GM23338 (cell line): ENCODE measurements around the gene SLIT1. TPM values are rescaled to one million over a fixed set of nuclear protein-coding genes. Genes with fewer than 3 reads are reported as not detected.

ENCODE experiments used
- ATAC-seq: fragments of 200-7000 bp; cut with Tn5 transposase; 3 replicates; pipeline ENCODE4 v1.9.1; 2020
- DNase-seq: peaks from one replicate; pipeline ENCODE4 v3.0.0-alpha.2; 2015; ENCODE audit warnings: low spot score
- H2AFZ ChIP-seq: fragments of 200-600 bp; sonication (generic); 2 replicates; pipeline ENCODE4 v1.8.0; 2016; ENCODE audit warnings: antibody characterized with exemption, mild to moderate bottlenecking, moderate library complexity
- H3F3A ChIP-seq: fragments of 200-600 bp; sonication (generic); replicated peaks from 2 replicates; pipeline ENCODE4 v1.8.0; 2017; ENCODE audit warnings: antibody characterized with exemption, mixed run types, low read depth
- H3K27ac ChIP-seq: fragments of 200-600 bp; sonication (generic); 2 replicates; pipeline ENCODE4 v1.6.1; 2016; ENCODE audit warnings: low read depth
- H3K27me3 ChIP-seq: fragments of 200-600 bp; sonication (generic); 2 replicates; pipeline ENCODE4 v1.8.0; 2016; ENCODE audit warnings: mild to moderate bottlenecking, mixed run types, moderate library complexity; ENCODE audit not compliant: insufficient read depth
- H3K36me3 ChIP-seq: fragments of 200-600 bp; sonication (generic); 2 replicates; pipeline ENCODE4 v1.8.0; 2016; ENCODE audit warnings: mild to moderate bottlenecking; ENCODE audit not compliant: insufficient read depth
- H3K4me1 ChIP-seq: fragments of 200-600 bp; sonication (generic); 2 replicates; pipeline ENCODE4 v1.8.0; 2016; ENCODE audit warnings: mild to moderate bottlenecking, moderate library complexity; ENCODE audit not compliant: insufficient read depth
- H3K4me2 ChIP-seq: fragments of 200-600 bp; sonication (generic); 2 replicates; pipeline ENCODE4 v1.7.1; 2017; ENCODE audit warnings: mixed run types
- H3K4me3 ChIP-seq: fragments of 200-600 bp; sonication (generic); 2 replicates; pipeline ENCODE4 v1.6.1; 2016; ENCODE audit warnings: mixed run types
- H3K79me2 ChIP-seq: fragments of 200-600 bp; sonication (generic); replicated peaks from 2 replicates; pipeline ENCODE4 v1.8.0; 2017; ENCODE audit warnings: mild to moderate bottlenecking; ENCODE audit not compliant: insufficient read depth
- H3K9me2 ChIP-seq: fragments of 200-600 bp; sonication (generic); 2 replicates; pipeline ENCODE4 v1.8.0; 2017; ENCODE audit not compliant: insufficient read depth
- H4K20me1 ChIP-seq: fragments of 200-600 bp; sonication (generic); replicated peaks from 2 replicates; pipeline ENCODE4 v1.8.0; 2017; ENCODE audit warnings: mild to moderate bottlenecking; ENCODE audit not compliant: insufficient read depth
- H3K27ac Mint-ChIP-seq: 2 replicates; pipeline ENCODE4 v1.8.0; 2020; ENCODE audit warnings: inconsistent platforms, mild to moderate bottlenecking, moderate library complexity, mixed read lengths
- H3K27me3 Mint-ChIP-seq: 3 replicates; pipeline ENCODE4 v1.8.0; 2022; ENCODE audit warnings: low read depth, mild to moderate bottlenecking, moderate library complexity, mixed read lengths, inconsistent platforms; ENCODE audit not compliant: insufficient read depth, poor library complexity
- H3K36me3 Mint-ChIP-seq: 3 replicates; pipeline ENCODE4 v1.8.0; 2021; ENCODE audit warnings: low read depth, mild to moderate bottlenecking, inconsistent platforms, moderate library complexity, mixed read lengths
- H3K4me1 Mint-ChIP-seq: 3 replicates; pipeline ENCODE4 v1.8.0; 2020; ENCODE audit warnings: mild to moderate bottlenecking, inconsistent platforms, mixed read lengths
- H3K4me3 Mint-ChIP-seq: 3 replicates; pipeline ENCODE4 v1.8.0; 2021; ENCODE audit warnings: moderate library complexity, mild to moderate bottlenecking, inconsistent platforms, mixed read lengths
- H3K9me3 Mint-ChIP-seq: 3 replicates; pipeline ENCODE4 v1.8.0; 2020; ENCODE audit warnings: moderate library complexity, mild to moderate bottlenecking, inconsistent platforms, mixed read lengths
- ETS1 ChIP-seq: IDR thresholded peaks from 2 replicates; pipeline ENCODE4 v1.6.1; 2016; ENCODE audit warnings: antibody characterized with exemption
- EZH2phosphoT487 ChIP-seq: fragments of 200-600 bp; sonication (generic); IDR thresholded peaks from one replicate; pipeline ENCODE4 v1.8.1; 2018; ENCODE audit warnings: antibody characterized with exemption; ENCODE audit not compliant: unreplicated experiment
- JUNB ChIP-seq: IDR thresholded peaks from one replicate; pipeline ENCODE4 v1.6.1; 2016; ENCODE audit warnings: antibody characterized with exemption; ENCODE audit not compliant: unreplicated experiment
- NANOG ChIP-seq: IDR thresholded peaks from 2 replicates; pipeline ENCODE4 v1.6.1; 2016; ENCODE audit warnings: antibody characterized with exemption, borderline replicate concordance
- POLR2AphosphoS5 ChIP-seq: IDR thresholded peaks from 2 replicates; pipeline ENCODE4 v1.6.1; 2016; ENCODE audit warnings: antibody characterized with exemption, low read depth
- STAT1 ChIP-seq: IDR thresholded peaks from one replicate; pipeline ENCODE4 v1.6.1; 2016; ENCODE audit warnings: antibody characterized with exemption; ENCODE audit not compliant: unreplicated experiment
- ZNF331 ChIP-seq: fragments of 250-450 bp; sonication (Bioruptor Pico); IDR thresholded peaks from 2 replicates; pipeline ENCODE4 v1.5.0; 2020; ENCODE audit warnings: low read depth, mild to moderate bottlenecking, moderate library complexity
- polyA plus RNA-seq: library from polyadenylated mRNA; unstranded; fragments of >200 nt; fragmentation: Nextera tagmentation; extraction: Ambion mirVana; gene quantifications from 2 replicates; pipeline ENCODE4 v1.2.1, GENCODE V29; 2016
- total RNA-seq: library from RNA; depleted of rRNA; stranded (reverse); fragments of >200 nt; shearing (Covaris generic); gene quantifications from 2 replicates; pipeline ENCODE4 v1.2.3, GENCODE V29; 2014
- TF ChIP-seq, protein P1 (sequence below), 2 experiments: fragments of 200-600 bp in 1 of 2; sonication (generic) in 1 of 2; conservative IDR thresholded peaks; 2 replicates each; pipeline versions ENCODE4 v1.5.1 to v1.6.1; 2016 to 2017; ENCODE audit warnings: antibody characterized with exemption in 2 of 2, low read depth in 2 of 2, mild to moderate bottlenecking in 2 of 2, moderate library complexity in 1 of 2

The SLIT1 gene
- total and polyA plus RNA-seq, 2 experiments from 2014 or later, result 0.76 to 1.7 TPM

DNA sequence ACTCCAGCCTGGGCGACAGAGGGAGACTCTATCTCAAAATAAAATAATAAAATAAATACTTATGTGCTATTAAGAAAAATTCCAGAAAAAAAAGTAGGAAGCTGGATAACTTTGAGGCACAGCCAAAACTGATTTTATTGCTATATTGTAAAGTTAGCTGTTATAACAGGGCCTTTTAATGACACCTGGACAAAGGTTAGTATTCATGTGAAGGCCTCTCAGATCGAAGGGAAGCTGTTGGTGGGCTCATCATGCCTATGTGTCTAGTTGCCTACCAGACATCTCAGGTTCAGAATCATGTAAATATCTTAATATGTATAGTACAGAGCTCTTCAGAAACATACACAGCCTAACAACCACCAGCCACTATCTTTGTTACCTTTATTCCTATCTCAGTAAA is 210.6 kb downstream of the SLIT1 start:
- Mint-ChIP-seq H3K27ac (no peak overlapping the region), H3K4me1 (no peaks in the 10 kb centered on the region), H3K4me3 (no peak overlapping the region), H3K36me3 (no peaks in the 10 kb centered on the region), H3K9me3 (no peaks in the 10 kb centered on the region), H3K27me3 (no peaks in the 10 kb centered on the region)
- ATAC-seq (no peak), DNase-seq (no peak)
- Histone ChIP-seq H3K27me3 (no peaks in the 10 kb centered on the region), H3K9me2 (no peaks in the 10 kb centered on the region), H3K36me3 (no peaks in the 10 kb centered on the region), H2AFZ (no peak overlapping the region), H3K79me2 (no peaks in the 10 kb centered on the region), H3K4me1 (no peaks in the 10 kb centered on the region), H3K4me3 (no peak overlapping the region), H3F3A (no peaks in the 10 kb centered on the region), H3K27ac (no peak overlapping the region), H3K4me2 (no peak overlapping the region), H4K20me1 (no peaks in the 10 kb centered on the region)
- TF ChIP-seq POLR2AphosphoS5, result no peak

DNA sequence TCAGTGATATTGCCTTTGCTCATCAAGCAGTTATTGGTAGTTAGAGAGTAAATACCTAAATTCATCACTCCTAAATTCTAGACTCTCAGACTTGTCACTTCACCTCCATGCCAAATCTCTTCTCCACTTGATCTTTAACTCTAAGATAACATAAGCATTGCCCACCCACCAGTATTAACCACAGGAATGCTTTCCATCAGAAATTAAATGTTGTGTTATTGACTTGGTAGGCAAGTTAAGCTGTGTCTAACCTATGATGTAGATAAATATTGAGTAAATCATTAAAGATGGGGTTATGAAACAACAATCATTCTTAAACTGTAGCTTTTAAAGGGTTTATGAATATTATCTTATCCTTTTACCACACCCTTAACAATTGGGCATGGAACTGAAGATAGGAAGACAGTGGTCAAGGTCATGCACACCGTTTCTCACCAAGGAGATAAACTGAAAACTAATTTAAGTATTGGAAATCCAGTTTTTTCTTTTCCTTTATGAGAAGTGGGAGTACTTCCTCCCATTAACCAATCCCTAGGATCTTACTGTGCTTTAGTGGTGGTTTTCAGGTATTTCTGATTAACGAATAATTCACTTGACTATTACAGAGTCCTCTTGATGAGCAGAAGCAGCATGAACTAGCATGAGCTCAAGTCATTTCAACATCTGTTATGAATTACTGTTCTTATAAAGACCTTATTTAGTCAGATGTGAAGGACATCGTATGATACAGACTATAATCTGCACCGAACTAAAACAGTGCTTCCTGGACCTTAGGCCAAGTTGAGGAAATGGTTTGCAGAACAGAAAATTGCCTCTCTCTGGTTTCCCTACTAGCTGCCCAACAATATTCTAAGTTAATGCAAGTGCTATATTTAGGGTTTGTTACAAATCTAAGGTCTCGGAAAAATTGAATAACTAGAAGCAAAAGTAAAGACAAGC is 211.7 kb downstream of the SLIT1 start:
- Mint-ChIP-seq H3K27ac (no peak overlapping the region), H3K36me3 (no peaks in the 10 kb centered on the region), H3K27me3 (no peaks in the 10 kb centered on the region), H3K4me3 (no peak overlapping the region), H3K9me3 (no peaks in the 10 kb centered on the region), H3K4me1 (no peaks in the 10 kb centered on the region)
- Histone ChIP-seq H3K79me2 (no peaks in the 10 kb centered on the region), H3K36me3 (no peaks in the 10 kb centered on the region), H3K4me1 (no peaks in the 10 kb centered on the region), H3K4me2 (no peak overlapping the region), H3K4me3 (no peak overlapping the region), H3K27ac (no peak overlapping the region), H3K27me3 (no peaks in the 10 kb centered on the region), H4K20me1 (no peaks in the 10 kb centered on the region), H2AFZ (no peak overlapping the region), H3K9me2 (no peaks in the 10 kb centered on the region), H3F3A (no peaks in the 10 kb centered on the region)
- ATAC-seq (no peak), DNase-seq (no peak)
- TF ChIP-seq ZNF331 (CRISPR knock-in tag), result no peak
- TF ChIP-seq JUNB, result no peak
- no peak for TF ChIP-seq STAT1
- TF ChIP-seq NANOG, result no peak

- H3K36me3 Mint-ChIP-seq, result no peaks in the 10 kb centered on the region
- TF ChIP-seq EZH2phosphoT487 (no peak), ZNF331 (CRISPR knock-in tag) (no peak), ETS1 (no peak)
- TF ChIP-seq, protein P1, sequence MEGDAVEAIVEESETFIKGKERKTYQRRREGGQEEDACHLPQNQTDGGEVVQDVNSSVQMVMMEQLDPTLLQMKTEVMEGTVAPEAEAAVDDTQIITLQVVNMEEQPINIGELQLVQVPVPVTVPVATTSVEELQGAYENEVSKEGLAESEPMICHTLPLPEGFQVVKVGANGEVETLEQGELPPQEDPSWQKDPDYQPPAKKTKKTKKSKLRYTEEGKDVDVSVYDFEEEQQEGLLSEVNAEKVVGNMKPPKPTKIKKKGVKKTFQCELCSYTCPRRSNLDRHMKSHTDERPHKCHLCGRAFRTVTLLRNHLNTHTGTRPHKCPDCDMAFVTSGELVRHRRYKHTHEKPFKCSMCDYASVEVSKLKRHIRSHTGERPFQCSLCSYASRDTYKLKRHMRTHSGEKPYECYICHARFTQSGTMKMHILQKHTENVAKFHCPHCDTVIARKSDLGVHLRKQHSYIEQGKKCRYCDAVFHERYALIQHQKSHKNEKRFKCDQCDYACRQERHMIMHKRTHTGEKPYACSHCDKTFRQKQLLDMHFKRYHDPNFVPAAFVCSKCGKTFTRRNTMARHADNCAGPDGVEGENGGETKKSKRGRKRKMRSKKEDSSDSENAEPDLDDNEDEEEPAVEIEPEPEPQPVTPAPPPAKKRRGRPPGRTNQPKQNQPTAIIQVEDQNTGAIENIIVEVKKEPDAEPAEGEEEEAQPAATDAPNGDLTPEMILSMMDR (conservative IDR thresholded peaks at IDR 0.05; ENCODE audit: low read depth in 2 of 2), result no peak
- no peak for ATAC-seq
- no peaks in the 10 kb centered on the region for H3K9me2 ChIP-seq
- no peak overlapping the region for H2AFZ ChIP-seq
- H3K4me3 Mint-ChIP-seq, result no peak overlapping the region
- no peaks in the 10 kb centered on the region for H3K36me3 ChIP-seq
- no peak overlapping the region for H3K27ac ChIP-seq
- H3K4me1 ChIP-seq, result no peaks in the 10 kb centered on the region
- no peak overlapping the region for H3K27ac Mint-ChIP-seq
- no peak for DNase-seq
- no peak overlapping the region for H3K4me2 ChIP-seq
- H3K27me3 Mint-ChIP-seq, result no peaks in the 10 kb centered on the region
- no peak overlapping the region for H3K4me3 ChIP-seq
- H3F3A ChIP-seq, result no peaks in the 10 kb centered on the region
- H3K4me1 Mint-ChIP-seq, result no peaks in the 10 kb centered on the region
- no peaks in the 10 kb centered on the region for H4K20me1 ChIP-seq
- H3K79me2 ChIP-seq, result no peaks in the 10 kb centered on the region
- no peaks in the 10 kb centered on the region for H3K9me3 Mint-ChIP-seq
- H3K27me3 ChIP-seq, result no peaks in the 10 kb centered on the region
Observed at GRCh38 chr10:96972264-96972663, 213.5 kb downstream of the SLIT1 start.
